Calu3 (cell line): Measurements from ENCODE around the gene PIK3C2G. TPM values are rescaled to one million over a fixed set of nuclear protein-coding genes. Genes with fewer than 3 reads are reported as not detected.

Experiments used
- BruUV-seq: library from RNA; stranded (reverse); fragments of 400-500 nt; replicated peaks from 2 replicates; lab custom pipeline; 2021; lab: Mats Ljungman, UMichigan
- CTCF ChIA-PET: fragments of 300-600 bp; sonication (Branson Sonifier 250); formaldehyde crosslinking; loops from one replicate; lab custom pipeline; 2022; ENCODE audit warnings: antibody characterized with exemption; lab: Charles Lee
- DNase-seq: peaks from one replicate; pipeline ENCODE4 v3.0.0; 2022
- H3K27ac Mint-ChIP-seq: one replicate; pipeline ENCODE4 v1.8.0; 2022; ENCODE audit warnings: mixed read lengths; ENCODE audit not compliant: unreplicated experiment
- H3K27me3 Mint-ChIP-seq: one replicate; pipeline ENCODE4 v1.8.0; 2022; ENCODE audit warnings: mixed read lengths; ENCODE audit not compliant: unreplicated experiment
- H3K36me3 Mint-ChIP-seq: one replicate; pipeline ENCODE4 v1.8.0; 2022; ENCODE audit warnings: mild to moderate bottlenecking, moderate library complexity, mixed read lengths; ENCODE audit not compliant: insufficient read depth, unreplicated experiment
- H3K4me1 Mint-ChIP-seq: one replicate; pipeline ENCODE4 v1.8.0; 2022; ENCODE audit warnings: mild to moderate bottlenecking, low read depth, mixed read lengths; ENCODE audit not compliant: unreplicated experiment
- H3K4me3 Mint-ChIP-seq: one replicate; pipeline ENCODE4 v1.8.0; 2022; ENCODE audit warnings: mild to moderate bottlenecking, low read depth, moderate library complexity, mixed read lengths; ENCODE audit not compliant: unreplicated experiment
- H3K9me3 Mint-ChIP-seq: one replicate; pipeline ENCODE4 v1.8.0; 2022; ENCODE audit warnings: low read depth, mixed read lengths; ENCODE audit not compliant: unreplicated experiment
- CTCF ChIP-seq: fragments of 200-600 bp; IDR thresholded peaks from one replicate; pipeline ENCODE4 v1.8.0; 2022; ENCODE audit warnings: antibody characterized with exemption; ENCODE audit not compliant: unreplicated experiment
- intact Hi-C: fragments of 100-400 bp; cut with micrococcal nuclease; formaldehyde crosslinking; loops from one replicate; pipeline ENCODE4 v1.10.0; 2022; ENCODE audit not compliant: unreplicated experiment
- total RNA-seq: library from RNA; stranded (reverse); gene quantifications from 2 replicates; pipeline ENCODE4 v1.2.3, GENCODE V29; 2022

Gene PIK3C2G
- total RNA-seq, 1 experiment from 2014 or later = 24.0 TPM

GRCh38 chr12:18461758-18462157 is 200.4 kb downstream of the PIK3C2G start:
- TF ChIP-seq CTCF = no peak
- H3K36me3 Mint-ChIP-seq = no peaks in the 10 kb centered on the region
- H3K4me3 Mint-ChIP-seq = no peak overlapping the region
- H3K4me1 Mint-ChIP-seq = no peaks in the 10 kb centered on the region
- H3K27ac Mint-ChIP-seq = no peak overlapping the region
- intact Hi-C loops = no loop called here
- no peaks in the 10 kb centered on the region for H3K27me3 Mint-ChIP-seq
- CTCF ChIA-PET = no interaction called here
- DNase-seq = no peak
- no peaks in the 10 kb centered on the region for H3K9me3 Mint-ChIP-seq
- BruUV-seq = no TSS peak

- CTCF ChIA-PET = no interaction called here
- Mint-ChIP-seq H3K27me3 (no peaks in the 10 kb centered on the region), H3K27ac (no peak overlapping the region), H3K4me3 (no peak overlapping the region), H3K36me3 (no peaks in the 10 kb centered on the region), H3K4me1 (no peaks in the 10 kb centered on the region), H3K9me3 (no peaks in the 10 kb centered on the region)
- no TSS peak for BruUV-seq
- no peak for TF ChIP-seq CTCF
- intact Hi-C loops = no loop called here
- DNase-seq = no peak
These were observed 201.1 kb downstream of the PIK3C2G start for GRCh38 chr12:18462442-18462841.

GRCh38 chr12:18467620-18468245 is 206.4 kb downstream of the PIK3C2G start:
- no peak overlapping the region for H3K4me3 Mint-ChIP-seq
- BruUV-seq = no TSS peak
- no peaks in the 10 kb centered on the region for H3K36me3 Mint-ChIP-seq
- no peak overlapping the region for H3K27ac Mint-ChIP-seq
- no peaks in the 10 kb centered on the region for H3K27me3 Mint-ChIP-seq
- intact Hi-C loops = no loop called here
- CTCF ChIA-PET = no interaction called here
- H3K9me3 Mint-ChIP-seq = no peaks in the 10 kb centered on the region
- no peak for DNase-seq
- no peak for TF ChIP-seq CTCF
- no peaks in the 10 kb centered on the region for H3K4me1 Mint-ChIP-seq

- Mint-ChIP-seq H3K27ac (no peak overlapping the region), H3K4me3 (no peak overlapping the region), H3K36me3 (no peaks in the 10 kb centered on the region), H3K4me1 (no peaks in the 10 kb centered on the region), H3K27me3 (no peaks in the 10 kb centered on the region), H3K9me3 (no peaks in the 10 kb centered on the region)
- intact Hi-C loops = no loop called here
- CTCF ChIA-PET = no interaction called here
- TF ChIP-seq CTCF = no peak
- DNase-seq = no peak
- no TSS peak for BruUV-seq
These were observed 207.1 kb downstream of the PIK3C2G start for GRCh38 chr12:18468246-18469075.
